Nephron (organoid): Measurements from ENCODE around the gene E4F1.

Experiments used
- H3K27ac Mint-ChIP-seq, 3 experiments: 2 replicates each; pipeline ENCODE4 v1.8.0; 2020; ENCODE audit warnings: mixed read lengths in 3 of 3, mild to moderate bottlenecking in 2 of 3, moderate library complexity in 1 of 3
- H3K27me3 Mint-ChIP-seq: 2 replicates; pipeline ENCODE4 v1.8.0; 2021; ENCODE audit warnings: low read depth, mild to moderate bottlenecking, moderate library complexity, mixed read lengths
- H3K36me3 Mint-ChIP-seq: 2 replicates; pipeline ENCODE4 v1.8.0; 2020; ENCODE audit warnings: low read depth, mixed read lengths
- H3K4me1 Mint-ChIP-seq: 2 replicates; pipeline ENCODE4 v1.8.0; 2020; ENCODE audit warnings: mixed read lengths
- H3K4me3 Mint-ChIP-seq, 3 experiments: 2 replicates each; pipeline ENCODE4 v1.8.0; 2020; ENCODE audit warnings: mild to moderate bottlenecking in 3 of 3, mixed read lengths in 3 of 3, moderate library complexity in 2 of 3
- H3K9me3 Mint-ChIP-seq: 2 replicates; pipeline ENCODE4 v1.8.0; 2020; ENCODE audit warnings: mixed read lengths
- TF ChIP-seq, protein P1 (sequence below), 3 experiments: fragments of 200-600 bp; sonication (generic); IDR thresholded peaks; one replicate each; pipeline ENCODE4 v1.5.0; 2021; ENCODE audit warnings: antibody characterized with exemption in 3 of 3; ENCODE audit not compliant: unreplicated experiment in 3 of 3

The E4F1 gene

DNA sequence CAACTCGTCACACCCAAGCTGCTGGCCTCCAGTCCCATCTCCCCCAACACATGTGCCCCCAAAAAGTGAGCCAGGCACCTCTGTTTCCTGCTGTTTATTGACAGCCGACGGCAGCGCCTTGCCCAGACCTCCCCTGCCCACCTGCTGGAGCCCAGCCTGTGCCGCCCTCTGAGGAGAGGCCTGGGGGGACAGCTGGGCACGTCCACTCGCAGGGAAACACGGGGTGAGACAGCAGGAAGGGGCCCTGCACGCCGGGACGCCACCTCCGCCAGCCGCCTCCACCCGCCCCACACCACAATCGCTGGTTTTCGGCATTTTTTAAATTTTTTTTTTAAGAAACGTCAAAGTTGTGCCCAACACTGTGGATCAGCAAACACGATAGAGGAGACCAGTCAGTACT is 46.3 kb upstream of the E4F1 start:
- TF ChIP-seq, protein P1, sequence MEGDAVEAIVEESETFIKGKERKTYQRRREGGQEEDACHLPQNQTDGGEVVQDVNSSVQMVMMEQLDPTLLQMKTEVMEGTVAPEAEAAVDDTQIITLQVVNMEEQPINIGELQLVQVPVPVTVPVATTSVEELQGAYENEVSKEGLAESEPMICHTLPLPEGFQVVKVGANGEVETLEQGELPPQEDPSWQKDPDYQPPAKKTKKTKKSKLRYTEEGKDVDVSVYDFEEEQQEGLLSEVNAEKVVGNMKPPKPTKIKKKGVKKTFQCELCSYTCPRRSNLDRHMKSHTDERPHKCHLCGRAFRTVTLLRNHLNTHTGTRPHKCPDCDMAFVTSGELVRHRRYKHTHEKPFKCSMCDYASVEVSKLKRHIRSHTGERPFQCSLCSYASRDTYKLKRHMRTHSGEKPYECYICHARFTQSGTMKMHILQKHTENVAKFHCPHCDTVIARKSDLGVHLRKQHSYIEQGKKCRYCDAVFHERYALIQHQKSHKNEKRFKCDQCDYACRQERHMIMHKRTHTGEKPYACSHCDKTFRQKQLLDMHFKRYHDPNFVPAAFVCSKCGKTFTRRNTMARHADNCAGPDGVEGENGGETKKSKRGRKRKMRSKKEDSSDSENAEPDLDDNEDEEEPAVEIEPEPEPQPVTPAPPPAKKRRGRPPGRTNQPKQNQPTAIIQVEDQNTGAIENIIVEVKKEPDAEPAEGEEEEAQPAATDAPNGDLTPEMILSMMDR (IDR thresholded peaks at IDR 0.05; ENCODE audit: unreplicated experiment in 3 of 3), result no peak
- Mint-ChIP-seq H3K4me1 (no peaks in the 10 kb centered on the region), H3K27ac (no peak overlapping the region), H3K27me3 (no peaks in the 10 kb centered on the region), H3K4me3 (no peak overlapping the region), H3K9me3 (no peaks in the 10 kb centered on the region), H3K36me3 (peaks cover 12% of the 10 kb centered on the region)

DNA sequence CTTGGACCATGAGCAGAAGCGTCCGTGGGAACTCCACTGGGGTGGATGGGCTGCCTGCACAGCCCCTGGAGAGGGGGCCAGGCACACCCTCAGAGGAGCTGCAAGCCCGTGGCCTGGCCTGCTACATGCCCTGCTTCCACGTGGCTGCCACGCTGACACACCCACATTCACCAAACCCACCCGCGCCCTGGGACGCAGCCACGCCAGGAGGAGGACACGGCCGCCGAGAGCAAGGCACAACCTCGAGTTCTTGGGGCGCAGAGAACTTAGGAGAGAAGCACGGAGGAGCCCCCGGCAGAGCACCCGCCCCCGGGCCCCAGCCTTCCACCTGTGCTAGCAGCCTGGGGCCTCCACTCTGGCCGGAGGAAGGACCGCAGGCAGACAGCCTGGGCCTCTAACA is 45.8 kb upstream of the E4F1 start:
- Mint-ChIP-seq H3K4me3 (no peak overlapping the region), H3K36me3 (peaks cover 12% of the 10 kb centered on the region), H3K27me3 (no peaks in the 10 kb centered on the region), H3K27ac (no peak overlapping the region), H3K4me1 (no peaks in the 10 kb centered on the region), H3K9me3 (no peaks in the 10 kb centered on the region)
- TF ChIP-seq, protein P1 (IDR thresholded peaks at IDR 0.05; ENCODE audit: unreplicated experiment in 3 of 3), result no peak

DNA sequence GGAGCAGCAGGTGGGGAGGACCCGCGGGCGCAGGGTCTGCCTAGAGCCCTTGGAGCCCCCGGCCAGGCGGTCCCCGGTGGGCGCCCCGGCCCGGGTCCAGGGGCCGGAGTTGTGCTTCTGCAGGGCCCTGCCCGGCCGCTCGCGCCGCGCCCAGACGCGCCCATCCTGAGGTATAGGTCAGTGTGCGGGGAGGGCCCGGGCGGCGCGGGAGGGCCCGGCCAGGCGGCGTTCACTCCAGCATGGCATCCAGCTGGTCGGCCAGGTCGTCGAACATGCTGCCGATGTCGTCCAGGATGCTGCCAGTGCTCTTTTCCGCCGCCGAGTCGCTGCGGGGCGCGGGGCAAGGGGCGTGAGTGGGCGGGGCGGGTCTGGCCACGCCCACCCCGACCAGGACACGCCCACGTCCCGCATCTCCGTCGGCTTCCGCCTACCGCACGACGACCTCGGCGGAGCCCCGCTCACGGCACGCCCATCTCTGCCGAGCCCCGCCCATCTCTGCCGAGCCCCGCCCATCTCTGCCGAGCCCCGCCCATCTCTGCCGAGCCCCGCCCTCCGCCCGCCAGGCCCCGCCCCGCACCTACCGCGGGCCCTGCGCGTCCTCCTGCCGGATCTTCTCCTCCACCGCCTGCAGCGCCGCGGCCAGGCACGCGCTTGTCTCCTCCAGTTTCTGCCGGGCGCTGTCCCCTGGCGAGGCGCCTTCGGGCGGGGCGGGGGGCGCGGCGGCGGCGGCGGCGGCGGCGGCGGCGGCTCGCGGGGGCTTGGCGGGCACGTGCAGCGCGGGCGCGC is 44.9 kb upstream of the E4F1 start:
- Mint-ChIP-seq H3K4me1 (no peaks in the 10 kb centered on the region), H3K36me3 (peaks cover 8% of the 10 kb centered on the region), H3K4me3 (no peak overlapping the region), H3K27ac (no peak overlapping the region), H3K9me3 (no peaks in the 10 kb centered on the region), H3K27me3 (no peaks in the 10 kb centered on the region)
- TF ChIP-seq, protein P1 (IDR thresholded peaks at IDR 0.05; ENCODE audit: unreplicated experiment in 3 of 3), result no peak

DNA sequence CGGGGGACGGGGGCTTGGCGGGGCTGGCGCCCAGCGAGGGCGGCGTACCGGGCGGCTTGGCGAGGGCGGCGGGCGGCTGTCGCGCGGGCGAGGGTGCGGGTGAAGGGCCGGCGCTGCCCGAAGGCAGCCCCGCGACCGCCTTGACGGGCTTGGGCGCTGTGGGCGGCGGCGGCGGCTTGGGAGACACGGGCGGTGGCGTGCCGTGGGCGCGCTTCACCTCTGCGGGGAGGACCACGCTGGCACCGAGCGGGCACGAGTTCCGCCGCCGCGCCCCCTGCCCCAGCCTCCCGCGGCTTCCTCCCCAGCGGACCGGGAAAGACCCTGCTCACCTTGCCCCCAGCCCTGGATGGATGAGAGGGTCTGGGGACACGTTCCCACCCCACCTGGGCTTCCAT is 44.3 kb upstream of the E4F1 start:
- peaks cover 6% of the 10 kb centered on the region for H3K36me3 Mint-ChIP-seq
- H3K27me3 Mint-ChIP-seq, result no peaks in the 10 kb centered on the region
- H3K4me3 Mint-ChIP-seq, result no peak overlapping the region
- no peak overlapping the region for H3K27ac Mint-ChIP-seq
- no peaks in the 10 kb centered on the region for H3K9me3 Mint-ChIP-seq
- TF ChIP-seq, protein P1 (IDR thresholded peaks at IDR 0.05; ENCODE audit: unreplicated experiment in 3 of 3), result no peak
- H3K4me1 Mint-ChIP-seq, result no peaks in the 10 kb centered on the region

DNA sequence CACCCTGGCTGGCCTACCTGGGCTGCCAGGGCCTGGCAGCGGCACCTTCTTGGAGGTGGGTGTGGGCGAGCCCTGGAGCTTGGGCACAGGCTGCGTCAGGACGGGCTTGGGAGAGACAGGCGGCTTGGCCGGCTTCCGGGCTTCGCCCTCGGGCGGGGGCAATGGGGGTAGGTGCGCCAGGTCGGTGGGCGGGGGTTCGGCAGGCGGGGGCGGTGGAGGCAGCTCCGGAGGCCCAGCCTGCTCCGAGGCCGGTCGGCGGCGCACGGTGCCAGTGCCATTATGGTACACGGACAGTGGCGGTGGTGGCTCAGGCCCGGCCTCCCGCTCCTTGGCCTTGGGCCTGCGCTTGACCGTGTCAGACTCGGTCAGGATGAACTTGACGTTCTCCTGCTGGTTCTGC is 43.8 kb upstream of the E4F1 start:
- Mint-ChIP-seq H3K4me3 (no peak overlapping the region), H3K36me3 (peaks cover 4% of the 10 kb centered on the region), H3K9me3 (no peaks in the 10 kb centered on the region), H3K27ac (no peak overlapping the region), H3K27me3 (no peaks in the 10 kb centered on the region), H3K4me1 (no peaks in the 10 kb centered on the region)
- TF ChIP-seq, protein P1 (IDR thresholded peaks at IDR 0.05; ENCODE audit: unreplicated experiment in 3 of 3), result no peak

DNA sequence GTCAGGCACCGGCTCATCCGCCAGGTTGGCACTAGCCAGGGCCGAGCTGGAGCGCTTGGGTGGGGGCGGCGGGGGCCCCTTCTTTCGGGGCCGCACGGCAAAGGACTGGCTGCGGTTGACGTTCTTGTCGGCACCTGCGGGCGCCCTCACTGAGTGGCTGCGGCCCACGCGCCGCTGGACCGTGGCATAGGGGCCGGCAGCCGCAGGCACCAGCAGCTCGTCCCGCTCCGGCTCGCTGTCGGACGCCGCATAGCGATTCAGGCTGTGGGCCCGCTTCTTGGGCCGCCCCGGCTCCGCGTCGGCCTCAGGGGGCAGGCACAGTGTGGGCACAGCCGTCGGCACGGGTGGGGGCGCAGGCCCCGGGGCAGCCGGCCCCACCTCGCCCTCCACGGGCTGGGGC is 42.9 kb upstream of the E4F1 start:
- Mint-ChIP-seq H3K36me3 (peaks cover 4% of the 10 kb centered on the region), H3K4me3 (no peak overlapping the region), H3K4me1 (no peaks in the 10 kb centered on the region), H3K27ac (no peak overlapping the region), H3K27me3 (no peaks in the 10 kb centered on the region), H3K9me3 (no peaks in the 10 kb centered on the region)
- TF ChIP-seq, protein P1 (IDR thresholded peaks at IDR 0.05; ENCODE audit: unreplicated experiment in 3 of 3), result no peak
